GM21737 (cell line): ENCODE data around the gene RPS25.
"Not testable (repeated sequence)": the region's sequence is repeated elsewhere in the genome, so short reads cannot be mapped to it uniquely, and the experiment has no call there.

Source experiments
- ATAC-seq: cut with Tn5 transposase; IDR thresholded peaks from one replicate; pipeline ENCODE4 v1.9.1; 2021; ENCODE audit warnings: mild to moderate bottlenecking, moderate library complexity; ENCODE audit not compliant: unreplicated experiment

RPS25 gene

DNA sequence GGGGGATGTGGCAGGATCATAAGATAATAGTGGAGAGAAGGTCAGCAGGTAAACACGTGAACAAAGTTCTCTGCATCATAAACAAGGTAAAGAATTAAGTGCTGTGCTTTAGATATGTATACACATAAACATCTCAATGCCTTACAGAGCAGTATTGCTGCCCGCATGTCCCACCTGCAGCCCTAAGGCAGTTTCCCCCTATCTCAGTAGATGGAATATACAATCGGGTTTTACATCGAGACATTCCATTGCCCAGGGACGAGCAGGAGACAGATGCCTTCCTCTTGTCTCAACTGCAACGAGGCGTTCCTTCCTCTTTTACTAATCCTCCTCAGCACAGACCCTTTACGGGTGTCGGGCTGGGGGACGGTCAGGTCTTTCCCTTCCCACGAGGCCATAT is 21.3 kb upstream of the RPS25 start:
- not testable (repeated sequence) for ATAC-seq

DNA sequence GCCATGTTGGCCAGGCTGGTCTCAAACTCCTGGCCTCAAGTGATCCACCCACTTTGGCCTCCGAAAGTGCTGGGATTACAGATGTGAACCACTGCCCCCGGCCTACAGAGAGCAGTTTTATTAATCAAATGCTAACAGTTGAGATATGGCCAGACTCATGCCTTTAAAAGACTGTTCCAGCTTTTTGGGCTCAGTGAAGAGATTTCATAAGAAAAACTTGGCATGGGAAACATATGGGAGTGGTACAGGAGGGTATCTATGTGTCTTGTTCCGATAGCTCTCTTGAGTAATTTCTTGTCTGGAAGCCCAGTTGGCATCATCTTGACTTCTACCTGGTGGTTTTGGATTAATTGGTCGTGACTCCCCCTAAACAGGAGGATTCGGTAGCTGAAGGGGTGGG is 20.7 kb upstream of the RPS25 start:
- no peak for ATAC-seq

DNA sequence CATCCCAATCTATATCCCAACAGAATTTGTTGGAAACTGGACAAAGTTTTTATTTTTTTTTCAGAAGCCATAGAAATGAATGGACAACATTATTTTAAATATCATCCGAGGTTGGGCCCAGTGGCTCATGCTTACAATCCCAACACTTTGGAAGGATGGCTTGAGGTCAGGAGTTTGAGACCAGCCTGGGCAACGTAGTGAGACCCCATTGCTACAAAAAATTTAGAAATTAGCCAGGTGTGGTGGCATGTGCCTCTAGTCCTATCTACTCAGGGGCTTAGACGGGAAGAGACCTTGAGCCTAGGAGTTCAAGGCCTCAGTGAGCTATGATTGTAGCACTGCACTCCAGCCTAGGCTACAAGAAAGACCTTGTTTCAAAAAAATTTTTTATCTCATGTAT is 16.7 kb upstream of the RPS25 start:
- no peak for ATAC-seq

DNA sequence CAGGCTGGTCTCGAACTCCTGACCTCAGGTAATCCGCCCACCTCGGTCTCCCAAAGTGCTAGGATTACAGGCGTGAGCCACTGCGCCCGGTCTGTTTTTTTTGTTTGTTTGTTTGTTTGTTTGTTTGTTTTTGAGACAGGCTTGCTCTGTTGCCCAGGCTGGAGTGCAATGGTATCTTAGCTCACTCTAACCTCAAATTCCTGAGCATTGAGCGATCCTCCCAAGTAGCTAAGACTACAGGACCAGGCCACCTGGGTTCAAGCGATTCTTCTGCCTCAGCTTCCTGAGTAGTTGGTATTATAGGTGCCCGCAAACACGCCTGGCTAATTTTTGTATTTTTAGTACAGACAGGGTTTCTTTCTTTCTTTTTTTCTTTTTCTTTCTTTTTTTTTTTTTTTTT is 15.3 kb upstream of the RPS25 start:
- ATAC-seq: not testable (repeated sequence)

DNA sequence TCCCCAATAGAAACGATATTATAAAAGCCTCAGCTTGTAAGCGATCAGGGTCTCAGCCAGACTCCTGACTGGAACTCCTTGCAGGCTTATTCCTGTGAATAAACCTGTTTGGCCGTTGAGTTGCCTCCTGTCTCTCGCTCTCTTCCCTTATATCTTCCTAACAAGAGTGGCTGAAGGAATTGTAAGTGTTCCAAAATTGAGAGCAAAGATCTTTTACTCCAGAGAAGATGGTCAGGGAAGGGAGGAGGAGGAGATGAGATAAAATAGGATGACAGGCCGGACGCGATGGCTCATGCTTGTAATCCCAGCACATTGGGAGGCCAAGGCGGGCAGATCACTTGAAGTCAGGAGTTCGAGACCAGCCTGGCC is 13.8 kb upstream of the RPS25 start:
- no peak for ATAC-seq

DNA sequence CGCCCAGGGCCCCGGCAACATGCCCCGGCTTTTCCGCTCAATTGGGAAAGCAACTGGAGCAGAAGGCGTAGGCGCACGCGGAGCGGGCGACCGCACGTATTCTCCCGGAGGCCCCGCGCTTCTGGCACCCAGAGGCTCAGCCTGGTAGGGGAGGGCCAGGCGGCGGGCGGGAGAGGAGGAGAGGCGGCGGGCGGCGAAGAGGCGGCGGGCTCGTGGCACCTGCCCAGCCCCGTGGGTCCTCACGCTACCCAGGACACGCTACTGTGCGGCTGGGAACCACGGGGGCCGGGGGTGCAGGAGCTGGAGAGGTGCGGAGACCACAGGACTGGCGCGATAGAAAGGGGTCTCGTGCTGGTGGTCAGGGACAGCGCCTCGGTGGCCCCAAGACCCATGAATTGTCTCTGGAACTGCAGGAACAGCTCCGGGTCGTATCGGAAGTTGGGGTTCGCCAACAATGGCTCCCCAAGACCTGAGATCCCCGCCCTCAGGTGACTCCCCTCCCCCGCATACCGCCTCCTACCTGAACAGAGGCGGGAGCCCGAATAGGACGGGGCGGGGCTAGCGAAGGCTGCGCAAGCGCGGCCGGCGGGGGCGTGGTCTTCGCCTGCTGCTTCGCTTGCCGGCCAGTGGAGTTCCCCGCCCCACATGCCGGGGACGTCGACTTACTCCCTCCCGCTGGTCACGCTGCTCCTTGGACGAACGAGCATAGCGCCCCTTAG is 12.3 kb upstream of the RPS25 start, which contains the start of gene SLC37A4:
Gene SLC37A4, minus strand, starts transcription at position 549 of the 719 bp plus-strand sequence.
- ATAC-seq: peak; percentile 77

DNA sequence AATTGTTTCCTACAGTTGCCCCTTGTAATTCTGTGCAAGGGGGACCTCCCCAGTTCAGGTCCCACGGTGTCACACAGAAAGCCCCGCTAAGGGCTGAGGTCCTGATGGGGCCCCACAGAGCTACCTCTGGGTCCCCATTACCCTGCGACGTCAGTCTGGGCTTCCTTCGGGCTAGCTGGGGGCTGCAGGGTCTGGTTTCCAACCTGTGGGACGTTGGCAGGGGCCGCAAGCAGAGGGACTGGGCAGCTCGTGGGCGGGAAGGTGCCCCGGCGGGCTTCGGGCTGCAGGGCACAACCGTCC is 11.8 kb upstream of the RPS25 start:
- peak; percentile 9 for ATAC-seq

DNA sequence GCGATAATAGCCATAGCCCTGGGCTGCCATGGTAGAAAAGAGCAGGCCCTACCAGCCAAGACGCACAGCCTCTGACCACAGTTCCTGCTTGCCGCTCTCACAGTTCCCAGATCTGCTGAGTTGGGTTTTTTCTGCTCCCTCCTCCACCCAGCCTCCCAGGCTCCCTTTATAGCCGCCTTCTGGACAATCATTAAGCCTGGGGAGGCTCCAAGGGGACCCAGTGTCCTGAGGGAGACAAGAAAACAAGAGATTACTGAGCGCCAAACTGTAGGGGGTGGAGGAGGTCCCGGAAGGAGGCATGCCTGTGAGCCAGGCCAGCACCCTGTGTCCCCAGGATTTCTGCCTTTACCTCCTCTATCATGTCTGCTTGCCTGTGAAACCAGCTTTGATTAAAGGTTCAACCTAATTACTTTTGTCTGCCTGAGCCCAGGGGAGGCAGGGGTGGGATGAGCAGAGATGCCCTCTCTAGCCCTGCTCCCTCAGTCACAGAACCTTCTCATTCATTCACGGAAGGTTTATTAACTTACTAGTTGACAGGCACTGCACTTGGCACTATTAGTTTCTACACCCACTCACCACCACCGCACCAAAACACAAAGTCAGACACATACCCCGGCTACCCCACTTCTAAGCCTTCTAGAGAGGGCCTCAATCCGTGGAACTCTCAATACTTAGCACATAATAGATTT is 11.3 kb upstream of the RPS25 start:
- peak; percentile 2 for ATAC-seq

DNA sequence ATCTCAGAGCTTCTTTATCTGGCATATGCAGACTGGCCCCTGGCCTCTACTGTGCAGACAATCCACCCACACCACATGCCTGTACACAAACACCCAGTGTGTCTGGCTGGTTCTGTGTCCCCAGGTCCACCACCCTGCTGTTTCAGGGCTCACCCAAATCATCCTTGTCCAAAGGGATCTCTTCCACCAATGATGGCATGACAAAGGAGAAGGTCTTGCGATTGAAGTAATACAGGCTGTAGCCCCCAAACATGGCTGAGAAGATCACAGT is 10.9 kb upstream of the RPS25 start:
- no peak for ATAC-seq

DNA sequence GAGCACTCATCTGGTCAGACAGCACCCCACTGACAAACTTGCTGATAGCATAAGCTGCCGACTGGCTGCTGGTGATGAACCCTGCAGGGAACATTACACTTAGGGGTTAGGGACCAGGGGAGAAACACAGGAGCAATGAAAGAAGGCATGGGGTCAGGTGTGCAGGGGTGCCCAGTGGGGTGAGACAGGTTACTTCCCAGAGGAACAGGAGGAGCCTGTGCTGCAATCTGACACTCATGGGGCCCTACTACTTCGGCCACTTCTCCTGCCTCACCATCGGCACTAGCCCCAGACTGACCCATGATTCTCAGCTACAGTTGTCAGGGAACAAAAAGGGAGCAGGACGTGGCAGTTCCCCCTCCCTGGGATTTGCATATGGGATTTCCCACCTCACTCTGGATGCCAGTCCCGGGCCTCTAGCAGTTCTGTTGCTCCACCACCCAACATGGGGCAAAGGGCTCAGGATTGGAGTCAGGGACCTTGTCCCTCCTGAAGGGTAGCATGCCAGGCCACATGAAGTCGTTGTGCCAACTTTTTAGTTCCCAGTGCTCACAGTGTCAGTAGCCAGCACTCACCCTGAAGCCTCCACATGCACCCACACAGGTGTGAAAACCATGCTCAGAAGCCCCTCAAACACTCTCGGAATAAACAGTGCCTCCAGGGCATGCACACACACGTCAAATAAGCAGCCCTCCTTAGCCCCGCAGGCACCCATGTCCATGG is 10.4 kb upstream of the RPS25 start:
- no peak for ATAC-seq

DNA sequence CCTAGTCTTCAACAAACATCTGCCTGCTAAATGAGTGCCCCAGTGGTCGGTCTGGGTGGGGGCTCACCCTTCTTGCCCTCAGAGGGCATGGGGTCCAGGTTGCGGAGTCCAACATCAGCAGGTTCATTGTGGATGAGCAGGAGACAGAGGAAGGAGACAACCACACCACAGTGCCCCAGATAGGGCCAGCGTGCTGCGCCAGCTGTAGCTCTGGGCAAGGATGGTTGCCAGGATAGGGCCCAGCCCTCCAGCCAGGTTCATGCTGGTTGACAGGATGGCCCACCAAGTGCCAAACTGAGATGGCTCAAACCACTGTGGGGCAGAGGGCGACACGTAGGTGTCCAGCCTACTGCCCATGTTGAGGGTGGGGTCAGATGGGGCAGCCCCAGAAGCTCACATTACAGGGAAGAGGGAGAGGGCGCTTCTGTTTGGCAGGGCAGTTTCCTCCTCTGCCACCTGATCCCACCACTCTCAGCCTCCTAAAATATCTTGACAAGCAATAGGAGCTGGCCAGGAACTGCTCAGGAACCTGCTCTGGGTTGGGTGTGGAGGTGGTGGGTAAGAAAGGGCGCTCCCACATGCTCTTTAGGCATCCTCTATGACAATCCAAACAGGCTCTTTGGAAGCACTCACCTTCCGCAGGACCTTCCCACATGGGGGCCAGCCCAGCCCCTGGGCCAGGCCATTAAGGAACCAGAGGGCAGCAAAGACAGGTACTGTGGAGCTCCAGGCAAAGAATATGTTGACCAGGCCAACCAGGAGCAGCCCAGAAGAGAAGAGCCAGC is 9.6 kb upstream of the RPS25 start:
- no peak for ATAC-seq

DNA sequence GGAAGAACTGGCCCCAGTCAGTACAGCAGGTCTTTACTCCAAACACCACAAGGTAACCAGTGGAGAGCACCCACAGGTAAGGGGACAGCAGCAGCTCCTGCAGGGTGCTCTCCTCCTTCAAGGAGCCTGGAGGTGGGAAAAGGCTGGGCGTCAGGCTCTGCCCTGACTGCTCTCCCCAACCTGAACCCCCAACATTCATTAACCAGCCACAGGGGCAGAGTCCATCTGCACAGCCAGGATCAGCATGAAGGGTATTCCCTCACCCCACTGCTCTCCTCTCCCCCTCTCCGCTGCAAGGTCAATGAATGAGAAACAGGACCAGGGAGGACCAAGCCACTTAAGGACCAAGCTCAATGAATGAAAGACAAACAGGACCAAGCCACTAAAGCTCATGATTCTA is 8.8 kb upstream of the RPS25 start:
- ATAC-seq: no peak

DNA sequence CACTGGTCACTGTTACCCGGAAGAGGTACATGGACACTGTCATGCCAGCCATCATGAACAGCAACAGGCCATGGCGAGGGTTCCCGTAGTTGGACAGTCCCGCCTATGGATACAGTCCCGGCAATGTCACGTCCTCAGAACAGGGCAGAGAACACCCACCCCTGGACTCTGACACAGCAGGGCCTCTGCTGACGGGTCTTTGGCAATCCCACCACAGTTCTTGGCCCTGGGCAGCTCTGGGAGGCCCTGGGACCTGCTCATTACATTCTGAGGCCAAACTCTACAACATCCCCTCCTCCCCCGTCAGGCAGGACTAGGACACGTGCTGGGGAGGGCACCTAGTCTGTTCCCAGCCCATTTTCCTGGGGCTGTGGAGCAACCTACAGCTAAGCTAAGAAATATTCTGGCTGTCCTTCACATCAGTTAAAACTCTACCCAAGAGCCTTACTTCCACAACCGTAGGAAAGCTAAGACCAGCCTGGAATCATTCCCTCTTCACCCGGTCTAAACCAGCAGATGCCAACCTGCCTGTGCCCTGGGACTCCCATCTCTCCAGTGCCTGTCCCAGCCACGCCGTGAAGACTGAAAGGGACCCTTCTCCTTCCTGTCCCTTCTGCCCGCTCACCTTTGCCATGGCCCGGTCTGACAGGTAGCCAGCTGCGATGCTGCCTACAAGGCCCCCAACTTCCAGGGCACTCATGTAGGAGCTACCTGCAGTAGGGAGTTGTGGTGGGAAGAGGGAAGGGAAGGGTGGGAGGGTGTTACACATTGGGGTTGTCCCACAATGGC is 8.0 kb upstream of the RPS25 start:
- ATAC-seq: no peak

DNA sequence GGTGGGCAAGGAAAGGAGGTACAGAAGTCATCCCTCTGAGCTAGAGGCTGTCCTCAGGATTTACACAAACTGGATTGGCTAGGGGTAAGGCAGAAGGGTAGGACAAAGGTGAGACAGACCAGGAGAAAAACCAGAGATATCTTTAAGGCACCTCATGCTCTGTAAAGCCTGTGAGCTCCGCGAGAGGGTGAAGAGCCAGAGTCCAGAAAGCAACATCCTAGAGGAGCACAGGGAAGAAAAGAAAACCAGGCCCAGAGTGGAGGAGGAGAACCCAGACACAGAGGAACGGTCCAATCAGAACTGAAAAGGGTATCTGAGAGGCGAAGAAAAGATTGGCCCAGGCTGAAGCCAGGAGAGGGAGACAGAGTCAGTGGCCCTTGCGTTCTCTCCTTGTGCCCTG is 7.4 kb upstream of the RPS25 start:
- no peak for ATAC-seq

DNA sequence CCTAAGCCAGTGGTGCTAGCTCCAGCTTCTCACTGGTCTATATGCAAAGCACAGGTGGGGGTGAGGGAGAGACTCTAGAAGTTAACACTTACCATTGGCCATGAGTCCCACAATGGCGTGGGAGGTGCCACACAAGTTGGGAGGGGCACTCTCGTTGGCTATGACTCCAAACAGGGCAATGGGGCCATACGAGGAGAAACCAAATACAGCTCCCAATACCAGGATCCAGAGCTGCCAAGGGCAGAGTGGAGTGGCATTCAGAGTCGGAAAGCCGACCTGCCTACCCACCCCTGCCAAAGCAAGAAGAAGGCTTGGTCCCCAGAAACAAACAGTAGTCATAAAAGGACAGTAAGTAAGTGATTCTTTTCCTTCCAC is 6.9 kb upstream of the RPS25 start:
- no peak for ATAC-seq

DNA sequence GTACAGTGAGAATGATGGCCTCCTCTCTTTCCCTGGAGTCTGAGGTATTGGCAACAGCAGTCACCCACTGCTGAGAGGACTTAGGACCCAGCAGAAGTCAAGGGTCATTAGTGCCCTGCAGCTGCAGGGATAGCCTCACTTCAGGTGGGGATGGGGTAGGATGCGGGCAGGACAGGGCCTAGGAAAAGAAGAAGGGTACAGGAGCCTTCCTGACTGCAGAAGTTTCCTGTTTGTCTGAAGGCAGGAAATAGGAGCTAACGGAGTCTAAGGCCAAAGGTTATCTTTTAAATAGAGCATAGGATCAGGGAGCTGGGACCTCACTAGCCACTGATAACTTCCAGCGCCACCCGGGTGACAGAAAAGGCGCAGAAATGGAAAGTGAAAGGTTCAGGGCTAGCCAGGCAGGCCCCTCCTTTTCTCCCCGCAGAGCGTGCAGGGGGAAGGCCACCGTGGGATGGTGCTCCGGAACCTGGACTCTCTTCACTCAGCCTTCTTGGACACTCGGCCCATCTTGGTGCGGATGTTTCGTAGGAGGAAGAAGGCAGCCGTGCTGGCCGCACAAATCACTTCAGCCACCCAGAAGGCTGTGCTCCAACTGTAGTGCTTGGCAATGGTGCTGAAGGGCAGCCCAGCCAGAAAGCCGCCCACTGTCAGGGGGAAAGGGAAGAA is 6.4 kb upstream of the RPS25 start:
- no peak for ATAC-seq

DNA sequence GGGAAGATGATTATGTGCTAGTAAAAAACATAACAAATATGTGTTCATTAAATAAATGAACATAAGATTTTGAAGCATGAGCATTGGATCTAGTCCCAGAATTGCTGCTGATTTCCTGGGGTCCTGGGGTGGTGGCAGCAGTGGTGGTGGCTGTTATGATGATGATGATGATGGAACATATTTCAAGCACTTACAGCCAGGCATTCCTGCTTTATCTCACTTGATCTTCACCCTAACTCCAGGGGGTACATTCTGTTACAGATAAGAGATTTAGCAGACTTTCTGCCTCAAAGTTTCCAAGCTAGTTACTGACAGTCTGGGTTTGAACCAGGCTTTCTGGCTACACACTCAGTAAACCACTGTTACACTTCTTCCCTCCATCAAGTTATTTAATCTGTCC is 5.6 kb upstream of the RPS25 start:
- ATAC-seq: no peak

DNA sequence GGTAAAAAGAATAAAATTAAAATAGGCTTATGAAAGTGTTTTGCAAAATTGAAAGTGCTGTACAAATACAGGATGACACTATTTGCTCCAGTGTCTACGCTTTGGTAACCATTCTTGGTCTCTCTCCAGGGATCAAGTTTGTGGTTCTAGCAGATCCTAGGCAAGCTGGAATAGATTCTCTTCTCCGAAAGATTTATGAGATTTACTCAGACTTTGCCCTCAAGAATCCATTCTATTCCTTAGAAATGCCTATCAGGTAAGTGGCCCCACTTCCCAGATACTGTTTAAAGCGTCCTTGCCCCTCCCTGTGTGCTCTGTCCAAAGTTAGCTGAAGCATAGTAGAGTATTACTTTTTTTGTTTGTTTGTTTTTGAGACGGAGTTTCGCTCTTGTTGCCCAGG is 3.5 kb upstream of the RPS25 start:
- no peak for ATAC-seq

DNA sequence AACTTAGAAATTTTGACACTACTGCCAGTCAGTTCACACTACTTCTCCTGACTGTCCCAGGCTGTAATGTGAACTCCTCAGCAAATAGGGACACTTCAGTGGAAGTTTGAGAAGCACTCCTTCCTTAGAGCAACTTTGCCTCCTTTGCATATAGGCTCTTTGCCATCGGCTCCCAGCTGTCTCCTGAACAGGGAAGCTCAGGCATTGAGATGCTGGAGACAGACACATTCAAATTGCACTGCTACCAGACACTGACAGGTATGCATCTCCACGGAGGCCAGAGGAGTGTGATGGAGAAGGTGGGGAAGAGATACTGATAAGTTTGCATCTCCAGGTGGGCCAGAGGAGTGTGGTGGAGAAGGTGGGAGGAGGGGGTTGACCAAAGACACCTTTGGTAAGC is 1.9 kb upstream of the RPS25 start:
- ATAC-seq: no peak

DNA sequence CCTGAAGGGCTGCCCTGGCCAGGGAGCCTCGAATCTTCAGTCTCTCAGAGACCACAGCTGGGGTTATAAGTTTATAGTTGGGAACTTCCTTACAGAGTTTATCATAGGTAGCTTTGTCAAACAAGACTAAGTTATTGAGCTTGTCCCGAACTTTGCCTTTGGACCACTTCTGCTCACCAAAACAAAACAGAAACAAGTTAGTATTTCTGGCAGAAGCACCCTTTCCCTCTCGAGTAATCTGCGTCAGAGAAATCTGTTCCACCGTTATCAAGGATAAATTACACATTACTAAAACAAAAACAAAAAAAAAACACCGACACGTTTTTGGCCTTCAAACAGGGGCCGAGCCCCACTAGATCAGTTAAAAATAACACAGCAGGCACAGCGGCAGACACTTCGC is 766 bp downstream of the RPS25 start:
- not testable (repeated sequence) for ATAC-seq
